ENCODE results near the gene PHYHIPL.

The PHYHIPL gene

DNA sequence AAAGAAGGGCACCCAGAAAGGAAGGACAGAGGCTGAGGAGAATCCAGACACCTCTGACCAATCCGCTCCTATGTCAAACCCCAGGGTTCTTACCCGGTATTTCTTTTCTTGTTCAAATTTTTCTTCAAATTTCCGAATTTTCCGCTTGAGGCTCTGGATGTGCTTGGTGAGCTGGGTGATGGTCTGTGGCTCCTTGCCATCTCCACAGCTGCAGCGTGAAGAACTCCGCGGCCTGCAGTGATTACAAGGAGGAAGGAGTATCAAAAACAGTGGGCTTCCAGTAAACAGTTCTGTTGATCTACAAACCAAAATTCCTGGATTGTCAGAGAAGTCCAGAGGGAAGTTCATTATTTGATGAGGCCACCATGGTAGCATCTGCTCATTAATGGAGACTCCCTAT is 92.0 kb downstream of the PHYHIPL start:
- no peak overlapping the region for H3K4me3 ChIP-seq (ENCODE audit: low read depth, low read length)
- no peaks in the 10 kb centered on the region for H3K27me3 ChIP-seq
- peaks cover 20% of the 10 kb centered on the region for H3K36me3 ChIP-seq
- TF ChIP-seq, protein P1, sequence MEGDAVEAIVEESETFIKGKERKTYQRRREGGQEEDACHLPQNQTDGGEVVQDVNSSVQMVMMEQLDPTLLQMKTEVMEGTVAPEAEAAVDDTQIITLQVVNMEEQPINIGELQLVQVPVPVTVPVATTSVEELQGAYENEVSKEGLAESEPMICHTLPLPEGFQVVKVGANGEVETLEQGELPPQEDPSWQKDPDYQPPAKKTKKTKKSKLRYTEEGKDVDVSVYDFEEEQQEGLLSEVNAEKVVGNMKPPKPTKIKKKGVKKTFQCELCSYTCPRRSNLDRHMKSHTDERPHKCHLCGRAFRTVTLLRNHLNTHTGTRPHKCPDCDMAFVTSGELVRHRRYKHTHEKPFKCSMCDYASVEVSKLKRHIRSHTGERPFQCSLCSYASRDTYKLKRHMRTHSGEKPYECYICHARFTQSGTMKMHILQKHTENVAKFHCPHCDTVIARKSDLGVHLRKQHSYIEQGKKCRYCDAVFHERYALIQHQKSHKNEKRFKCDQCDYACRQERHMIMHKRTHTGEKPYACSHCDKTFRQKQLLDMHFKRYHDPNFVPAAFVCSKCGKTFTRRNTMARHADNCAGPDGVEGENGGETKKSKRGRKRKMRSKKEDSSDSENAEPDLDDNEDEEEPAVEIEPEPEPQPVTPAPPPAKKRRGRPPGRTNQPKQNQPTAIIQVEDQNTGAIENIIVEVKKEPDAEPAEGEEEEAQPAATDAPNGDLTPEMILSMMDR (IDR thresholded peaks at IDR 0.05; ENCODE audit: low read depth, low read length) = no peak
- no peak for DNase-seq
- peaks cover 13% of the 10 kb centered on the region for H3K4me1 ChIP-seq
- no peaks in the 10 kb centered on the region for H3K9me3 ChIP-seq

- H3K9me3 ChIP-seq = no peaks in the 10 kb centered on the region
- H3K36me3 ChIP-seq = peaks cover 13% of the 10 kb centered on the region
- peaks cover 13% of the 10 kb centered on the region for H3K4me1 ChIP-seq
- no peak for DNase-seq
- no peak overlapping the region for H3K4me3 ChIP-seq (ENCODE audit: low read depth, low read length)
- H3K27me3 ChIP-seq = no peaks in the 10 kb centered on the region
- TF ChIP-seq, protein P1 (IDR thresholded peaks at IDR 0.05; ENCODE audit: low read depth, low read length) = no peak
Observed at GRCh38 chr10:59269651-59270050, 93.2 kb downstream of the PHYHIPL start.

GRCh38 chr10:59270492-59270891 is 94.0 kb downstream of the PHYHIPL start:
- Histone ChIP-seq H3K27me3 (no peaks in the 10 kb centered on the region), H3K4me1 (peaks cover 13% of the 10 kb centered on the region), H3K36me3 (peaks cover 13% of the 10 kb centered on the region), H3K9me3 (no peaks in the 10 kb centered on the region), H3K4me3 (ENCODE audit: low read depth, low read length) (no peak overlapping the region)
- TF ChIP-seq, protein P1 (IDR thresholded peaks at IDR 0.05; ENCODE audit: low read depth, low read length) = no peak
- DNase-seq = no peak

DNA sequence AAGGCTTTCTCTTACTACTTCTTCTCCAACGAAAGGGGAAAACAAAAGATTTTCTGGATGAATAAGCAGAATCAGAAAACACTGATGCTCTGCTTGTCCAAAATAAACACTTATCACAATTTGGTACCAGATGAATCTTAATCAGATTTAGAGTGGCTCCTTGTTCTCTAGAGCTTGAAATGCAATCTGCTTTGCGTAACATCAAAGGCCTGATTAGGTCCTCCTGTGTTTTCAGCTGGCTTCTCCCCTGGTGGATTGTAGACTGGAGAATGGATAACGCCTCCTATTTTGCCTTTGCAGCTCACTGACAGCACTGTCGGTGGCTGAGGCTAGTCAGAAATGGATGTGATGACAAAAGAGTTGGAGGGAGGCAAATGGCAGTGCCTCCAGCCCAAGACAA is 94.7 kb downstream of the PHYHIPL start:
- no peaks in the 10 kb centered on the region for H3K9me3 ChIP-seq
- no peaks in the 10 kb centered on the region for H3K27me3 ChIP-seq
- DNase-seq = peak; percentile 36

GRCh38 chr10:59272061-59272460 is 95.6 kb downstream of the PHYHIPL start:
- DNase-seq = no peak
- H3K27me3 ChIP-seq = no peaks in the 10 kb centered on the region
- TF ChIP-seq, protein P1 (IDR thresholded peaks at IDR 0.05; ENCODE audit: low read depth, low read length) = no peak
- no peaks in the 10 kb centered on the region for H3K9me3 ChIP-seq
- H3K4me3 ChIP-seq (ENCODE audit: low read depth, low read length) = no peak overlapping the region
- H3K36me3 ChIP-seq = peaks cover 13% of the 10 kb centered on the region
- H3K4me1 ChIP-seq = peaks cover 13% of the 10 kb centered on the region

More for the DNA sequence above, 94.7 kb downstream of the PHYHIPL start:
- Histone ChIP-seq H3K36me3 (peaks cover 13% of the 10 kb centered on the region), H3K4me1 (peaks cover 13% of the 10 kb centered on the region), H3K4me3 (ENCODE audit: low read depth, low read length) (no peak overlapping the region)
- TF ChIP-seq, protein P1 (IDR thresholded peaks at IDR 0.05; ENCODE audit: low read depth, low read length) = no peak

DNA sequence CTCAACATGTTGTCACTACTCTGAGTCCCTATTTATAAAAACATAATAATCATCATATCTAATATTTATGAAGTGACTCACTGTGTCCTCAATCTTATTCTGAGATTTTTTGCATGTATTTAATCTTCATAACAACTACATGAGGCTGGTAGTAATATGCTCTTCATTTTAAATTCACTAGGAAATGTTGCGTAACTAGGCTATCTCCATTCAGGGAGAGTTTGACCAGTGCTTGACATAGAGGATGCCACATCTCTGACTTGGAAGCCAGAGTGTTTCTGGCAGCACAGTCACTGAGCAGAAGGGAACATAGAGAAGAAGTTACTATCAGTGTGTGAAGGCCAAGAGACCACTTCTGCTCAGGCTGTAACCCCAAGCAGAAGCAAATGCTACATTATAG is 97.0 kb downstream of the PHYHIPL start:
- Histone ChIP-seq H3K9me3 (no peaks in the 10 kb centered on the region), H3K27me3 (no peaks in the 10 kb centered on the region), H3K4me1 (peaks cover 13% of the 10 kb centered on the region), H3K4me3 (ENCODE audit: low read depth, low read length) (no peak overlapping the region), H3K36me3 (peaks cover 6% of the 10 kb centered on the region)
- TF ChIP-seq, protein P1 (IDR thresholded peaks at IDR 0.05; ENCODE audit: low read depth, low read length) = no peak
- no peak for DNase-seq

Data from BE2C (cell line).